HG02763 (cell line): ENCODE results near the gene TMEM191B.
"Not testable (repeated sequence)": the region's sequence is repeated elsewhere in the genome, so short reads cannot be mapped to it uniquely, and the experiment has no call there.

Source experiments
- ATAC-seq: cut with Tn5 transposase; IDR thresholded peaks from one replicate; pipeline ENCODE4 v1.9.1; 2021; ENCODE audit warnings: mild to moderate bottlenecking, moderate library complexity; ENCODE audit not compliant: unreplicated experiment

Gene TMEM191B

GRCh38 chr22:18527752-18528596, at the start of gene TMEM191B:
TSS of gene TMEM191B (plus strand) at chr22:18527802. CDS start at chr22:18527981, 179 bp downstream.
- ATAC-seq: peak; percentile 2

DNA sequence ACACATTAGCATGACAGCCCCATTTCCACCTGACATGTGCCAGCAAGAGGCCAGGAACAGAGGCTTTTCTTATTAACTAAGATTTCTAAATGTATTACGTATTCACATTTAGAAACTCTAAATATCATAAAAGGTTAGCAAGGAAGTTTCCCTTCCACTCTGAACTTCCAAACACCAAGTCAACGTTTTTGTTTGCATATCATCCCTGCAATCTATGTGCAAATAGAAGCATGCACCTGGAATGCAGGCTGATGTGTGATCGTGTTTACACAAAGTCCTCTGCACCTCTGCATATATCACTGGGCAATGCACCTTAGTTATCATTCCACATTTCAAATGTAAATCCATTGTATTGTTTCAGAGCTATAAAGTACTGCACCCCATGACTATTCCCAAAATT, 31.4 kb upstream of the TMEM191B start:
- not testable (repeated sequence) for ATAC-seq

DNA sequence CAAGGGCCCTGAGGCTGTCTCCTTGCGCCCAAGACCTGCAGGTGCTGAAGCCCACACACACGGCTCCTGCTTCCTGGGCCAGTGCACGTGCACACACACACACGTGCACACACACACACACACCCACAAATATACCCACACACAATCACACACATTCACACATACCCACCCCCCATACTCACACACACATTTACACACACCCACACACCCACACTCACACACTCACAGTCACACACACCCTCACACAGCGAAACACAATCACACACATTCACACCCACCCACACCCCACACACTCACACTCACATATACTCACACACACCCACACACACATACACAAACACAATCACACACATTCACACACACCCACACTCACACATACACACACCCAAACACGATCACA, 16.3 kb upstream of the TMEM191B start:
- ATAC-seq: not testable (repeated sequence)

DNA sequence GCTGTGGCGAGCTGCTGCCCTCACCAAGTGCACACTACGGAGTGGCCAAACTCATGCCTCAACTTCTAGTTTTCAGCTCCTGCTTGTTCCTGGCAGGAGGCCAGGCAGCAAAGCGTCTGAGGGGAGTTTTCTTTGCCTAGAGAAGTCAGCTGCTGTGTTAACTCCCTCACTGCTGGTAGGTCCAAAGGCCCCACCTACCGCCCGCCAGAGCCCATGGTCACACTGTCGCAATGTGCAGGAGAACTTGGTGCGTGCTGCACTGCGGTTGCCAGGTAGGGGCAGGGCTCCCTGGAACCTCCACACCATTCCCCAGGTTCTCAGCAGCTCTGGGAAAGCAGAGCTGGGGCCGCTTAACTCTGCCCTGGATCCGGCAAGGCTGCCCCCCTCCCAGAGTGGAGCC, 15.2 kb upstream of the TMEM191B start:
- ATAC-seq: not testable (repeated sequence)

- not testable (repeated sequence) for ATAC-seq
Measured at GRCh38 chr22:18513454-18513853, 14.1 kb upstream of the TMEM191B start.

DNA sequence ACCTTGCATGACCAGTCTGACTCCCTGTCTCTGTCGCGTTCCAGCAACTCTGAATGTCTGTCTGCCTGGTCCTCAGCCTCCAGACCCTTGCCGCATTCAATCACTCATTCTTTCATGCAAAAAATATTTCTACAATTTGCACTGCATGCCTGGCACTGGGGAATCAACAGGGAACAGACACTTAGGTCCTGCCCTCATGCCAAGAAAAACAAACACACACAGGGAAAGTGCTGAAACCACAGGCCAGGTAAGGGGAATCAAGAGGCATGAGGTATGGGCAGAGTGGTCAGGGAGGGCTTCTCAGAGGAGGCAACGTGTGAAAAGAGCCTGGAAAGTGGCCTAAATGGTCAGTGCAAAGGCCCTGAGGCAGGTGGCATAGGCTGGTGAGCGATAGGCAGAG, 9.5 kb upstream of the TMEM191B start, which contains the start of gene GGTLC3:
Gene GGTLC3, minus strand, starts transcription at position 101 of the 400 bp plus-strand sequence. CDS start 264 bp downstream, outside the sequence.
- not testable (repeated sequence) for ATAC-seq

DNA sequence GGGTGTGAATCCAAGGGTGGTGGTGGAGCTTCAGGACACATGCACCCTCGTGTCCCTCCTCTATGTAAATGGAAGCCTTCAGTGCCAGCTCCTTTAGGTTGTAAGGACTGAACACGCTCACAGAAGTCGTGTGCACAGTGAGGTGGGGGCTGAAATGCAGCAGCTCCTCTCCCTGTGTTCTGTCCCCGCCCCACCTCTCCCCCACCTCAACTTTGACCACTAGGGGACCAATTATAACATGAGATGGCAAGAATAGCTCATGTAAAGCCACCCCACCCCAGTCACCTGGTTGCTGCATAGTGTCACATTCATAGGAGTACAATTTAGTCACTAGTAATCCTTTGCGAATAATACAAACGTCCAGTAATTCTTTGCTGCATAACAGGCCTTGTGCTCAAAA, 4.8 kb upstream of the TMEM191B start:
- ATAC-seq: not testable (repeated sequence)

DNA sequence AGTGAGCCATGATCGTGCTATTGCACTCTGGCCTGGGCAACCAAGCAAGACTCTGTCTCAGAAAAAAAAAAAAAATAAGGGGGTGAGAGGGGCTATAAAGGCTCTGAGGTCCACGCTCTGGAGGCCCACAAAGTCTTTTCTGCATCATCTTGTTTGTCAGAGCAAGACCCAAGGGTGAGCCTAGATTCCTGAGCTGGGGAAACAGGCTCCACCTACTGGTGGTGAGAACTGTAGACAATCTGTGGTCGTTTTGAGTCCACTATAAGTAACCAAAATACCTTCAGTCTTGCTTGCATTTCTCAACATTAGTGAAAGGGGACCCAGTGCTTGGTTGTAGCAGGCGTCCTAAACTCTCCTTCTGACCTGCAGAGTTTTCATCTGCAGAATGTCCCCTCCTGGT, 4.3 kb upstream of the TMEM191B start:
- ATAC-seq: not testable (repeated sequence)

- ATAC-seq: peak; percentile 63
Measured at GRCh38 chr22:18528597-18529415, 1.2 kb downstream of the TMEM191B start.

DNA sequence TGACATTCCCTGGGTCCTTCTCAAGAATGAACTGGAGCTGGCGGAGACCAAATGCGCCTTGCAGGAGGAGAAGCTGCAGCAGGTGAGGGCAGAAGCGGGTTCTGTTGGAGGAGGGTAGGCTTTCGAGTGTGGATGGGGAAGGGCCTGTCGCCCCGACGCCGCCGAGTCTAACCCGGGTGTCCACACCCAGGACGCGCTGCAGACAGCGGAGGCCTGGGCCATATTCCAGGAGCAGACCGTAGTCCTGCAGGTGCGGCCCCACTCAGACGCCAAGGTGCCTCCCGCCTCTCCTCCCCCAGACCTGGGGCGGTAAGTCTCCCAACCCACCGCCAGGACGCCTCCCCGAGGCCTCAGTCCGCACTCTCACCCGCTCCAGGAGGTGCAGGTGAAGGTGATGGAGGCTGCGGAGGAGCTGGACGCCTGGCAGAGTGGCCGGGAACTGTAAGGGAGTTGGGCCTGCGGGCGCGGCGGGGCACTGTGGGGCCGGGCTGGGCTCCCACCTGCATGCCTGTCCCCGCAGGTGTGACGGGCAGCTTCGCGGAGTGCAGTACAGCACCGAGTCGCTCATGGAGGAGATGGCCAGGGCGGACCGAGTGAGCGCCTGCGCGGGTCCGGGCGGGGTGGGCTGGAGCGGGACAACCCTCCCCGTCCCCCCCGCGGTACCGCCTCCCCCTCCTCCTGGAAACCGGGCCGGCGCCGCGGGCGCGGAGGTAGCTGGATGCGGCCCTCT, 2.0 kb downstream of the TMEM191B start:
- ATAC-seq: peak; percentile 28

DNA sequence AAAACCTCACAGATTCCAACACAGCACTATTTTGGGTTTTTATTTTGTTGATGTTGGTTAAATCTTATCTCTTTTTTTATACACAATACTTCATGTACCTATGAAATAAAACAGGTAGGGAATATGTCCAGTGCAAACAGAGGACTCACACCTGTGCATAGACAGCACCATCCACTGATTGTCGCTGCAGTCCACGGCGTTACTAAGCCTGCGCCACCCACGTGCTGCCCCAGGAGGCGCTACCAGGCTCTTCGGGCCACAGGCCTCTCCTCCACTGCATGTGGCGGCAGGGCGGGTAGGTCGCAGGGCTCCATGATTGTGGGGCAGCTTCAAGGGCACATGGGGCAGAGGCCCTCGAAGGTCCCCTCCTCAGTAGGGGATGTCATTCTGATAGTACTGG, 6.0 kb downstream of the TMEM191B start:
- ATAC-seq: not testable (repeated sequence)

GRCh38 chr22:18534315-18534714, 6.7 kb downstream of the TMEM191B start:
- ATAC-seq: not testable (repeated sequence)

DNA sequence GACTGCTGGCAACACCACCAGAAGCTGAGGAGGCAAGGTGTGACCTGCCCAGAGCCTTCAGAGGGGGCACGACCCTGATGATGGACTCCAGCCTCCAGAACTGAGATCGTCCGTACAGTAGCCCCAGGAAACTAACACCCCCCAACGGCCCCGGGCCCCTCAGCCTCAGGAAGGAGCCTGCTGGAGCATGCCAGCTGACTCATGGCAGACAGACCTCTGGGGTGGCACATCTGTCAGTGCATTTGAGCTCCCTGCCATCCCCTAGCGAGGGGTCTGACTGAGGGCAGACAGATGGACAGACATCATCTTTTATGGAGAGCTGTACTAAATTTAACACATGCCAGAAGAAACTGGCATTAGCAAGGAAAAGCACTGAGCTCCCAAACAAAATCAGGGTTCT, 12.4 kb downstream of the TMEM191B start:
- not testable (repeated sequence) for ATAC-seq

GRCh38 chr22:18543400-18543799, 15.8 kb downstream of the TMEM191B start:
- ATAC-seq: not testable (repeated sequence)

DNA sequence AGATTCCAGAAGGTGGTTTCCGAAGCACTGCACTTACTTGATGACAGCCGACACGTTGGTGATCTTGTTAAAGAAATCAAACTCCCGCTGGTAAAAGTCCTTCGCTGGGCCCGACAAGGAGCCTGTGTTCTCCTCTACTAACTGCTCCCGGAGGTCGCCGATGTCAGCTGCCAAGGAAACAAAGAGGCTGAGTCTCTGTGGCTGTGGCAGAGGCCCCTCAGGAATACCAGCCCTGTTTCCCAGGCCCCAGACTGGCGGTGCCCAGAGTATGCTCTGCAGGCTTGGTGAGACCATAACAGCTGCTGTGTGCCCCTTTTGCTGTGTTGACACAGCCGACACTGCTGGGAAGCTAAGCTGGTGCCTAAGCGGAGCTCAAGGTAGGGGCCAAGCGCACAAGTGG, 17.0 kb downstream of the TMEM191B start:
- not testable (repeated sequence) for ATAC-seq

DNA sequence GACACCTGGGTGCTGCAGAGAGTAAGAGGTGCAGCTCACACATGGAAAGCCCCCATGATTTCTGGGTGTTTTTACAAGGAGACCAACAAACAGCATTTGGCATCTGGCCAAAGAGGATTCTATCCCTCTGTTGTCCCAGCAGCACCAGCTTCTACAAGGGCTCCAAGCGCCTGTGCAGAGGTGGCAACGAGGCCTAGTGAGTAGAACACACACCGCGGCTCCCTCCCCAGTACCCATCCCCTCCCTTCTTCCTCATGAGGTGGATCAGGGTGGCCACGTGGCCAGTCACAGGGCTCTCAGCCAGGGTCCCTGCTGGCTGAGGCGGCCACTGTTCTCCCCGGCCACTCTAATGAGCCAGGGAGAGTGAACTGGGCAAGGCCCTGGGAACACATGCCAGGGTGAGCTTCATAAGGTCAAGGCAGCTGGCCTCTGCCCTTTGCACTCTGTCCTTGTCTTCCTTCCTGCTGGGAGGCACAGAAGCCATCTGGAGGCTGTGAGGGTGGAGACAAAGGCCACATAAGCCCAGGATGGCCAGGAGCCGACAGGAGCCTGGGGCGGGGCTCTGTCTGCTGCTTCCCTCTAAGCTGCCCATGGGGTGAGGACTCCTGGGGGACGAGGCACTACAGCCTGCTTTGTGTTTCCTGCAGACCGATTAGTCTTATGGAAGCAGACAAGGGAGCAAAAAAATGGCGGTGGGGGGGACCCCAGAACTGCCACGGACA, 22.0 kb downstream of the TMEM191B start:
- ATAC-seq: not testable (repeated sequence)

- ATAC-seq: not testable (repeated sequence)
Measured at GRCh38 chr22:18551046-18551445, 23.4 kb downstream of the TMEM191B start.

DNA sequence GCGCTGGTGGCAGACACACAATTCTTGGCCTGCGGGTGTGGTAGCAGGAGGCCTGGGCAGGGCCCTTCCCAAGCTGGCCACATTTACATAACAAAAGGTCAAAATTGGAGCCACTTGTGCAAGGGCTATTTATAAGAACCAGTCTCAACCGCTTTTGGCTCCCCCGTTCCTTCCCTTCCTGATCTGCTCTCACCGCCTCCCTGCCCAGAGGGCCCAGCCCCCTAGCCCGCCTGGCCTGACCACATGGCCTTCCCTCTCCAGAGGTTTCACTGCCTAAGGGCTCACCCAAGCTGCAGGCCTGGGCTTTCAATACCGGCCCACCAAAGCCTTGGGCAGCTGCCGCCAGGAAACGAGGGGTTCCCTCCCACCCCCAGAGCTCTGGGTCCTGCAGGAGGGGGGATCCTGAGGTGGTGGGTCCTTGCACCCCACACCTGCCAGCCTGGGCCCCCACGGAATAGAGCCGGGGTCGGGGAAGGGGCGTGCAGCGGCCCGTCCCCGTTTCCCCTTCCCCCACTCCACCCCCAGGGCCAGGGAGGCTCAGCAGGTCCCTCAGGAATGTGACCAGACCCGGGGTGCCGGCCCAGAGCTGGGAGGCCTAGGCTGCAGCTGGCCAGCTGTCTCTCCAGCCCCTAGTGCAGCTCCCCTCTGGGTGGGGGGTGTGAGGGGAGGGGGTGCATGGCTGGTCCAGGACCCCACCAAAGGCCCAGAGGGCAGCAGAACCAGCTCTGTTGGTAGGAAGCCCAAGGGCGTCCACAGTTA, 25.4 kb downstream of the TMEM191B start:
- ATAC-seq: not testable (repeated sequence)
